Activated naive CD4-positive, alpha-beta T cell treated with Interleukin-2 at 50 U/mL for 16 hours (primary cell): ENCODE data around the gene ZWILCH.
A peak's percentile ranks its signal among the peaks of the same experiment; 100 is the strongest.
"Not testable (repeated sequence)": the region's sequence is repeated elsewhere in the genome, so short reads cannot be mapped to it uniquely, and the experiment has no call there.

ENCODE experiments used
- DNase-seq: peaks from one replicate; pipeline ENCODE4 v3.0.0-alpha.2; 2020

The ZWILCH gene

GRCh38 chr15:66504563-66505429 is at the start of gene ZWILCH, which contains the start of gene RPL4:
Gene ZWILCH (plus strand): TSS chr15:66505326. CDS start chr15:66505339, 13 bp downstream.
Gene RPL4 (minus strand): TSS chr15:66504855. CDS start chr15:66504790, 65 bp downstream.
- DNase-seq = peak; percentile 84

- no peak for DNase-seq
Measured at GRCh38 chr15:66456211-66456610, 48.9 kb upstream of the ZWILCH start.

GRCh38 chr15:66459818-66460615 is 45.1 kb upstream of the ZWILCH start:
- DNase-seq = no peak

- not testable (repeated sequence) for DNase-seq
Measured at GRCh38 chr15:66461294-66461693, 43.8 kb upstream of the ZWILCH start.

GRCh38 chr15:66461917-66462316 is 43.2 kb upstream of the ZWILCH start:
- DNase-seq = no peak

GRCh38 chr15:66462627-66463026 is 42.5 kb upstream of the ZWILCH start:
- no peak for DNase-seq

- not testable (repeated sequence) for DNase-seq
Measured at GRCh38 chr15:66465294-66465693, 39.8 kb upstream of the ZWILCH start.

GRCh38 chr15:66467162-66468040 is 37.7 kb upstream of the ZWILCH start:
- DNase-seq = not testable (repeated sequence)

GRCh38 chr15:66470825-66471224 is 34.3 kb upstream of the ZWILCH start:
- not testable (repeated sequence) for DNase-seq

- peak; percentile 30 for DNase-seq
Measured at GRCh38 chr15:66472176-66472999, 32.7 kb upstream of the ZWILCH start.

- no peak for DNase-seq
Measured at GRCh38 chr15:66474135-66474534, 31.0 kb upstream of the ZWILCH start.

- DNase-seq = no peak
Measured at GRCh38 chr15:66474963-66475362, 30.2 kb upstream of the ZWILCH start.

- DNase-seq = no peak
Measured at GRCh38 chr15:66476535-66476934, 28.6 kb upstream of the ZWILCH start.

GRCh38 chr15:66477011-66477410 is 28.1 kb upstream of the ZWILCH start:
- no peak for DNase-seq

- no peak for DNase-seq
Measured at GRCh38 chr15:66480267-66480666, 24.9 kb upstream of the ZWILCH start.

- DNase-seq = no peak
Measured at GRCh38 chr15:66481107-66481856, 23.8 kb upstream of the ZWILCH start.

GRCh38 chr15:66482539-66482938 is 22.6 kb upstream of the ZWILCH start:
- no peak for DNase-seq

GRCh38 chr15:66483131-66483566 is 22.0 kb upstream of the ZWILCH start:
- no peak for DNase-seq

GRCh38 chr15:66484539-66485112 is 20.5 kb upstream of the ZWILCH start:
- no peak for DNase-seq

- DNase-seq = no peak
Measured at GRCh38 chr15:66486887-66487286, 18.2 kb upstream of the ZWILCH start.

GRCh38 chr15:66488525-66488924 is 16.6 kb upstream of the ZWILCH start:
- DNase-seq = no peak
